GM10266 (cell line): ENCODE data around the gene MEGF9.
"Not testable (repeated sequence)": the region's sequence is repeated elsewhere in the genome, so short reads cannot be mapped to it uniquely, and the experiment has no call there.

Experiments
- DNase-seq: peaks from one replicate; pipeline ENCODE4 v3.0.0; 2012; ENCODE audit errors: extremely low spot score
- CTCF ChIP-seq: IDR thresholded peaks from 2 replicates; pipeline ENCODE4 v1.5.1; 2012; ENCODE audit warnings: mild to moderate bottlenecking, low read depth; ENCODE audit not compliant: control insufficient read depth, insufficient read depth; ENCODE audit errors: missing control alignments

MEGF9 gene

GRCh38 chr9:120755810-120756434, 41.7 kb upstream of the MEGF9 start:
- DNase-seq, result peak; percentile 77
- peak; percentile 82 for TF ChIP-seq CTCF

GRCh38 chr9:120755044-120755443, 40.8 kb upstream of the MEGF9 start:
- no peak for TF ChIP-seq CTCF
- no peak for DNase-seq

GRCh38 chr9:120750421-120750820, 36.2 kb upstream of the MEGF9 start:
- TF ChIP-seq CTCF, result no peak

GRCh38 chr9:120746366-120746765, 32.1 kb upstream of the MEGF9 start:
- not testable (repeated sequence) for DNase-seq

More at GRCh38 chr9:120750421-120750820, 36.2 kb upstream of the MEGF9 start:
- DNase-seq, result no peak

- no peak for TF ChIP-seq CTCF
- no peak for DNase-seq
Measured at GRCh38 chr9:120745278-120745677, 31.0 kb upstream of the MEGF9 start.

- peak; percentile 58 for TF ChIP-seq CTCF
- DNase-seq, result peak; percentile 78
Measured at GRCh38 chr9:120742951-120743416, 28.7 kb upstream of the MEGF9 start.

GRCh38 chr9:120741701-120742100, 27.4 kb upstream of the MEGF9 start:
- no peak for DNase-seq
- TF ChIP-seq CTCF, result no peak

GRCh38 chr9:120741191-120741590, 26.9 kb upstream of the MEGF9 start:
- no peak for TF ChIP-seq CTCF
- DNase-seq, result no peak
